C4-2B (cell line): Measurements from ENCODE around the gene MAP6.
"Not testable (repeated sequence)": the region's sequence is repeated elsewhere in the genome, so short reads cannot be mapped to it uniquely, and the experiment has no call there.

Experiments used
- H3K27ac ChIP-seq: fragments of 450-650 bp; 2 replicates; pipeline ENCODE4 v1.5.1; 2017
- CTCF ChIP-seq: fragments of 450-650 bp; conservative IDR thresholded peaks from 2 replicates; pipeline ENCODE4 v1.5.1; 2017; ENCODE audit warnings: mild to moderate bottlenecking
- ZFX ChIP-seq: fragments of 450-650 bp; IDR thresholded peaks from 2 replicates; pipeline ENCODE4 v1.6.1; 2017

Gene MAP6

GRCh38 chr11:75589933-75590332 lies 78.9 kb downstream of the MAP6 start:
- TF ChIP-seq CTCF, result no peak
- no peak for TF ChIP-seq ZFX
- no peak overlapping the region for H3K27ac ChIP-seq

DNA sequence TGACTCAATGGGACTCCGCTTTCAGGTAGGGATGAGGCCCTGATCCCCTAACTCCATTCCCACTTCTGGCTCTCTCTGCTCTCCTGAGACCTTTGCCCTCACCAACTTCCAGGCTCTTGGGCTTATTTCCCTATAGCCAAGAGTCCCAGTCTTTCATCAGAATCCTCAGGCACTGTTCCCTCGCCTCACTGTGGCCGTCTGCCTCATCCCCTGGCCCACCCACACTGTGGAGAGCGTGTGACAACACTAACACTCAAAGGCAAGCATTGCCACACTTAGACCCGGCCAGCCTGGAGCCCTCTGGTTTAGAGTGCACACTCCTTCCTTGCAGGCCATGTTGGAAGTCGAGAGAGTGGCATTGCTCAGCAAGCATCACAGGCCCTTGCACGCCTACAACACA lies 79.8 kb downstream of the MAP6 start:
- no peak overlapping the region for H3K27ac ChIP-seq
- TF ChIP-seq CTCF (no peak), ZFX (no peak)

DNA sequence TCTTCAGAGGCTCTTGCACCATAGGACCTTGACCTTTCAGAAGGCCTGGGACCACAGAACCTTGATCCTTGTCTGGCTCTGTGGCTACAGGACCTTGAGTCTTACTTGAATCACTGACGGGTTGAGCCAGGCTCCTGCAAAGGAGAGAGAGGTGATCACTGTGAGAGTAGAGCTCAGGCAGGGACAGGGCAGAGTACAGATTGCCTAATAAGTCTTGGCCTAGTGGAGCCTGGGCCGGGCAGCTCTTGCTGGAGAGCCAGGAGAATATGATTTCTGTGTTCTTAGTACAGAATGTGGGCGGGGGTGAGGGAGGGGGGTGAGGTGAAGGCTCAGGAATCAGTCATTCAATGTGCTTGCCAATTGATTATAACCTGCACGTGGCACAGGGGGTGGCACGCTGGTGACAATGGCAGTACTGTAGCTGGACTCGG lies 80.8 kb downstream of the MAP6 start:
- TF ChIP-seq ZFX (no peak), CTCF (no peak)
- no peak overlapping the region for H3K27ac ChIP-seq

GRCh38 chr11:75586395-75586794 lies 82.4 kb downstream of the MAP6 start:
- no peak overlapping the region for H3K27ac ChIP-seq
- TF ChIP-seq CTCF (no peak), ZFX (no peak)

DNA sequence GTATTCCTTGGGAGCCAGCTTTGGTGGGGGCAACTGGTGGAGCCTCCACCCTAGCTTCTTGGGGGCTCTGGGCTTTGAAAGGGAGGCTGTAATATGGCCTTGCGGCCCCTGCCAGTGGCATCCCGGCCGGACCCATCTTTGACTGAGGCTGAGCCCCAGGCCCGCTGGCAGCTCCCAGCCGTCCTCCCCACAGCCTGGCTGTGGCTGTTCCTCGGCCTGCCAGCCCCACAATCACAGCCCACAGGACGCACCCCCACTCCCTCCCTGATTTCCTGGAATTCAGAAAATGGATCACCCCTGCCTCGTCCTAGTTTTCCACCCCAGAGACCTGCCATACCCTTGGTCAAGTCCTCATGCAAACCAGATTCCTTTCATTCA lies 83.6 kb downstream of the MAP6 start:
- TF ChIP-seq CTCF (no peak), ZFX (no peak)
- H3K27ac ChIP-seq, result no peak overlapping the region

- H3K27ac ChIP-seq, result not testable (repeated sequence)
Measured at GRCh38 chr11:75584659-75585292, 84.1 kb downstream of the MAP6 start.

DNA sequence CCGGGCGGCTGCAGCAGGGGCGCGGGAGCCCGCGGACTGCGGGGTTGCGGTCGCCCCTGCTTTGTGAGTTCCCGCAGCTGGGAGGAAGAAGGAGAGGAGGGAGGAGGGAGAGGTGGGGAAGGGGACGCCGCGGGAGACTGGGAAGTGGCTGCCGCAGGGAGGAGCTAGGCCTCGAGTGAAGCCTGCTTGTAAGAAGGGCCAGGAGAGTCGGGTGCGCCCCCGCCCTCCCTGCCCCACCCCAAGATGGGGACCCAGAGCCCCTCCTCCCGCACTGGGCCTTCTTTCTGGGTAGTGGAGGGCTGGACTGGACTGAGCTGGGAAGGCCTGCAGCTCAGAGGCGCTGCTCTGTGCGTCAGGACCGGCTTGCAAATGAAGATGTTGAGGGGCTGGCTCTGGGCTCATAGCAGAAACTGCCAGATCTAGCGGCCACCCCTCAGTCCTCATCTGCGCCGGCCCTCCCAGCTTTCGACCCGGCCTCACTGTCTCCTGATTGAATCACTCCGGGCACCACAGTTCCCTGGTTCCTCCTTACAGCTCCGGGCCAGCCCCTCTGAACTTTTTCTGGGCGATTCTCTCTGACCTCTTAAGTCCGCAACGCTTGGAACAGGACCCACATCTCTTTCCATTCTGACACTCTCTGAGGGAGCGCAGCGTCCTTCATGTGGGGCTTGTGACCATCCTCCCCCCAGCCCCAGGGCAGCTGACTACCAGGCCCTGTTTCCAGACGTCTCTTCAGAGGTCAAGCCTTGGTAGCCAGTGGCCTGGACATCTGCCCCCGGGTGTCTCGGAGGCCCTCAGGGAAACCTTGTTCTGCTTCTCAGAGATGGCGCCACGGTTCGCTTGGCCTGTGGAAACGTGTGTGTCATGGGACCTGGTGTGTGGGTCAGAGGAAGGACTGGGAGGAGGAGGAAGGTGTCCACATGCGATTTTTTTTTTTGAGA lies 84.8 kb downstream of the MAP6 start:
- no peak for TF ChIP-seq ZFX
- TF ChIP-seq CTCF, result no peak
- no peak overlapping the region for H3K27ac ChIP-seq
